Measurements from ENCODE around the gene CCDC40.

CCDC40 gene

GRCh38 chr17:80095844-80096475 is 59.5 kb downstream of the CCDC40 start:
- Histone ChIP-seq H2AFZ (ENCODE audit: low read length) (no peak overlapping the region), H3K9ac (ENCODE audit: low read depth, low read length, poor library complexity) (no peak overlapping the region), H3K36me3 (replicated peaks in 1 of 2; ENCODE audit: control insufficient read depth in 2 of 2, insufficient read depth in 2 of 2, low read length in 2 of 2) (peaks cover 0 to under 1% of the 10 kb centered on the region in 2 donors), H3K4ac (ENCODE audit: low read length) (no peak overlapping the region), H4K91ac (ENCODE audit: low read depth, low read length, poor library complexity) (no peak overlapping the region), H3K27me3 (ENCODE audit: control insufficient read depth in 3 of 3, insufficient read depth in 3 of 3, low read depth in 1 of 3, low read length in 3 of 3) (no peaks in the 10 kb centered on the region), H3K4me2 (ENCODE audit: insufficient read depth, low read length, poor library complexity, severe bottlenecking) (no peak overlapping the region), H3K27ac (replicated peaks; ENCODE audit: low read length) (no peak overlapping the region), H3K9me3 (replicated peaks in 1 of 2; ENCODE audit: control insufficient read depth in 2 of 2, insufficient read depth in 1 of 2, low read depth in 1 of 2, low read length in 2 of 2) (no peaks in the 10 kb centered on the region), H3K14ac (ENCODE audit: low read length) (no peak overlapping the region), H3K23ac (ENCODE audit: low read depth, low read length, poor library complexity) (peak overlapping the region; percentile 73), H3K4me3 (ENCODE audit: low read length in 2 of 2) (no peak overlapping the region), H2AK5ac (ENCODE audit: low read depth, low read length) (peak overlapping the region; percentile 37), H2BK120ac (ENCODE audit: low read depth, low read length) (no peak overlapping the region), H2BK5ac (ENCODE audit: low read length) (peak overlapping the region; percentile 24), H4K8ac (ENCODE audit: low read depth, low read length) (no peak overlapping the region), H2BK12ac (ENCODE audit: low read length) (peak overlapping the region; percentile 30), H3K18ac (ENCODE audit: low read length) (no peak overlapping the region), H3K4me1 (ENCODE audit: control insufficient read depth in 2 of 2, insufficient read depth in 1 of 2, low read depth in 1 of 2, low read length in 2 of 2) (peaks cover 3 to 9% of the 10 kb centered on the region in 2 donors), H3K79me1 (ENCODE audit: low read depth, low read length) (peaks cover 8% of the 10 kb centered on the region), H2BK15ac (ENCODE audit: low read length) (peak overlapping the region; percentile 49)
- no peak for DNase-seq (ENCODE audit: low spot score)
- WGBS, 2 donors (ENCODE audit: extremely low coverage in 2 of 2, insufficient read length in 2 of 2, insufficient replicate concordance in 1 of 2): no CpG with 5 or more reads among the region's 16 CpGs

- Histone ChIP-seq H3K14ac (ENCODE audit: low read length) (no peak overlapping the region), H3K4me2 (ENCODE audit: insufficient read depth, low read length, poor library complexity, severe bottlenecking) (no peak overlapping the region), H3K4me1 (ENCODE audit: control insufficient read depth in 2 of 2, insufficient read depth in 1 of 2, low read depth in 1 of 2, low read length in 2 of 2) (peaks cover 3 to 9% of the 10 kb centered on the region in 2 donors), H3K79me1 (ENCODE audit: low read depth, low read length) (peaks cover 9% of the 10 kb centered on the region), H2BK5ac (ENCODE audit: low read length) (peak overlapping the region; percentile 24), H3K18ac (ENCODE audit: low read length) (peak overlapping the region; percentile 70), H3K4me3 (ENCODE audit: low read length in 2 of 2) (no peak overlapping the region), H3K36me3 (replicated peaks in 1 of 2; ENCODE audit: control insufficient read depth in 2 of 2, insufficient read depth in 2 of 2, low read length in 2 of 2) (no peaks in the 10 kb centered on the region), H2BK15ac (ENCODE audit: low read length) (peak overlapping the region; percentile 75), H2AFZ (ENCODE audit: low read length) (peak overlapping the region; percentile 70), H2AK5ac (ENCODE audit: low read depth, low read length) (peak overlapping the region; percentile 10), H4K91ac (ENCODE audit: low read depth, low read length, poor library complexity) (no peak overlapping the region), H3K9me3 (replicated peaks in 1 of 2; ENCODE audit: control insufficient read depth in 2 of 2, insufficient read depth in 1 of 2, low read depth in 1 of 2, low read length in 2 of 2) (no peaks in the 10 kb centered on the region), H3K4ac (ENCODE audit: low read length) (no peak overlapping the region), H3K23ac (ENCODE audit: low read depth, low read length, poor library complexity) (peak overlapping the region; percentile 25), H3K27ac (replicated peaks; ENCODE audit: low read length) (no peak overlapping the region), H2BK120ac (ENCODE audit: low read depth, low read length) (no peak overlapping the region), H3K27me3 (ENCODE audit: control insufficient read depth in 3 of 3, insufficient read depth in 3 of 3, low read depth in 1 of 3, low read length in 3 of 3) (no peaks in the 10 kb centered on the region), H3K9ac (ENCODE audit: low read depth, low read length, poor library complexity) (no peak overlapping the region), H4K8ac (ENCODE audit: low read depth, low read length) (no peak overlapping the region), H2BK12ac (ENCODE audit: low read length) (no peak overlapping the region)
- no peak for DNase-seq (ENCODE audit: low spot score)
- WGBS, 2 donors (ENCODE audit: extremely low coverage in 2 of 2, insufficient read length in 2 of 2, insufficient replicate concordance in 1 of 2): no CpG with 5 or more reads among the region's 12 CpGs
Observed at GRCh38 chr17:80096561-80097021, 60.1 kb downstream of the CCDC40 start.

DNA sequence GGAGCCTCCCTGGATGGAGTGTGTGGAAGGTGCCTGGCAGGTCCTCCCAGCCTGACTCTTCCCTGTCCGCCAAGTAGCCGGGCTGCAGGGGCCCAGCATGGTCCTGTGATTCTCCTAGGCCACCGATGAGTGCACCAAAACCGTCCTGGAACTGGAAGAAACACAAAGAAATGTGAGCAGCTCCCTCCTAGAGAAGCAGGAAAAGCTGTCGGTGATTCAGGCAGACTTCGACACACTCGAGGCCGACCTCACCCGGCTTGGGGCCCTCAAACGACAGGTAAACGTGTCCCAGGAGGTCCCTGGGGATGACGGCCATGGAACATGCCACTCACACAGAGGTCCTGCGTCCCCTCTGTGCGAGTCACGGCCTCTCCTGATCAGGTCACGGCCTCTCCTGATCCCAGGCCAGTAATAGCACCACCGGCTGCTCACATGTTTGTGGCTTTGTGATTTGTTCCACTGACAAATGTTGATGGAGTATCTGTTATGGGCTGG is 60.7 kb downstream of the CCDC40 start:
- WGBS, 2 donors (ENCODE audit: extremely low coverage in 2 of 2, insufficient read length in 2 of 2, insufficient replicate concordance in 1 of 2): no CpG with 5 or more reads among the region's 17 CpGs
- no peak for DNase-seq (ENCODE audit: low spot score)
- no peak overlapping the region for H4K8ac ChIP-seq (ENCODE audit: low read depth, low read length)
- no peak overlapping the region for H3K27ac ChIP-seq (replicated peaks; ENCODE audit: low read length)
- peaks cover 13% of the 10 kb centered on the region for H3K79me1 ChIP-seq (ENCODE audit: low read depth, low read length)
- peak overlapping the region; percentile 70 for H2AFZ ChIP-seq (ENCODE audit: low read length)
- peak overlapping the region; percentile 72 for H3K18ac ChIP-seq (ENCODE audit: low read length)
- no peaks in the 10 kb centered on the region for H3K9me3 ChIP-seq (replicated peaks in 1 of 2; ENCODE audit: control insufficient read depth in 2 of 2, insufficient read depth in 1 of 2, low read depth in 1 of 2, low read length in 2 of 2)
- peak overlapping the region; percentile 10 for H2AK5ac ChIP-seq (ENCODE audit: low read depth, low read length)
- no peaks in the 10 kb centered on the region for H3K27me3 ChIP-seq (ENCODE audit: control insufficient read depth in 3 of 3, insufficient read depth in 3 of 3, low read depth in 1 of 3, low read length in 3 of 3)
- no peak overlapping the region for H3K23ac ChIP-seq (ENCODE audit: low read depth, low read length, poor library complexity)
- no peak overlapping the region for H3K14ac ChIP-seq (ENCODE audit: low read length)
- H3K9ac ChIP-seq (ENCODE audit: low read depth, low read length, poor library complexity): no peak overlapping the region
- H2BK120ac ChIP-seq (ENCODE audit: low read depth, low read length): no peak overlapping the region
- H3K4me3 ChIP-seq (ENCODE audit: low read length in 2 of 2): no peak overlapping the region
- no peak overlapping the region for H4K91ac ChIP-seq (ENCODE audit: low read depth, low read length, poor library complexity)
- no peaks in the 10 kb centered on the region for H3K36me3 ChIP-seq (replicated peaks in 1 of 2; ENCODE audit: control insufficient read depth in 2 of 2, insufficient read depth in 2 of 2, low read length in 2 of 2)
- no peak overlapping the region for H2BK12ac ChIP-seq (ENCODE audit: low read length)
- peak overlapping the region; percentile 75 for H2BK15ac ChIP-seq (ENCODE audit: low read length)
- H2BK5ac ChIP-seq (ENCODE audit: low read length): no peak overlapping the region
- no peak overlapping the region for H3K4me2 ChIP-seq (ENCODE audit: insufficient read depth, low read length, poor library complexity, severe bottlenecking)
- no peak overlapping the region for H3K4ac ChIP-seq (ENCODE audit: low read length)
- peaks cover 4 to 9% of the 10 kb centered on the region in 2 donors for H3K4me1 ChIP-seq (ENCODE audit: control insufficient read depth in 2 of 2, insufficient read depth in 1 of 2, low read depth in 1 of 2, low read length in 2 of 2)

DNA sequence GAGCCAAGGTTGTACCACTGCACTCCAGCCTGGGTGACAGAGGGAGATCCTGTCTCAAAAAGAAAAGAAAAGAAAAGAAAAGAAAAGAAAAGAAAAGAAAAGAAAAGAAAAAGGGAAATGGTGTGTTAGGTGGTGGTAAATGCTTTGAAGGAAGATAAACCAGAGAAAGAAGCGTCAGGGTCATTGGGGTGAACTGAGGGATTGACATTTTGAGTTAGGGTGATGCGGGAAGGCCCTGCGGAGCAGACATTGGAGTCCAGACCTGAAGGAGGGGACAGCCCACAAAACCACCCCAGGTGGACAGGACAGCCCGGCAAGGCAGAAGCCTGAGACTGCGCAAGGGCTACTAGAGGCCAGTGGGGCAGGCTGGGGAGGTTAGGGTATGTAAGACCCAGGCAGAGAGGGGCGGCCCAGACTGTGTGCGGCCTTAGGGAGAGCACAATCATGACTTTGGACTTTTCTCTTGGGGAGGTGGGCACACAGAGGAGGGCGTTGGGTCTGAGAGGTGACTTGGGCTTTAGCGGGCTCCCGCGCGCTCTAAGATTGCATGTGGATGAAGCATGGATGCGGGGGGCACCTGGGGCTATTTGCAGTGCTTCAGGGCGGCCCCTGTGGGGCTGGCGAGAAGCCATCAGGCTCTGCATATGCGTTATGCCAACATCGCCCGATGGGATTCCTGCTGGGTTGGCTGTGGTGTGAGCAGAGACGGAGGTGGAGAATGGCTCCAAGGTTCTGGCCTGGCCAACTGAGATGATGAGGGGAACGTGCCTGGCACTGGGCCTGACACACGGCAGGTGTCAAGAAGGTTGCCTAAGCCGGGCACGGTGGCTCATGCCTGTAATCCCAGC is 61.6 kb downstream of the CCDC40 start:
- H3K79me1 ChIP-seq (ENCODE audit: low read depth, low read length): peaks cover 14% of the 10 kb centered on the region
- DNase-seq (ENCODE audit: low spot score): no peak
- H3K36me3 ChIP-seq (replicated peaks in 1 of 2; ENCODE audit: control insufficient read depth in 2 of 2, insufficient read depth in 2 of 2, low read length in 2 of 2): no peaks in the 10 kb centered on the region
- no peak overlapping the region for H3K4me2 ChIP-seq (ENCODE audit: insufficient read depth, low read length, poor library complexity, severe bottlenecking)
- no peak overlapping the region for H3K4me3 ChIP-seq (ENCODE audit: low read length in 2 of 2)
- H2AK5ac ChIP-seq (ENCODE audit: low read depth, low read length): peak overlapping the region; percentile 25
- H3K9ac ChIP-seq (ENCODE audit: low read depth, low read length, poor library complexity): peak overlapping the region; percentile 30
- peaks cover 7 to 16% of the 10 kb centered on the region in 2 donors for H3K4me1 ChIP-seq (ENCODE audit: control insufficient read depth in 2 of 2, insufficient read depth in 1 of 2, low read depth in 1 of 2, low read length in 2 of 2)
- peak overlapping the region; percentile 65 for H3K23ac ChIP-seq (ENCODE audit: low read depth, low read length, poor library complexity)
- no peak overlapping the region for H3K4ac ChIP-seq (ENCODE audit: low read length)
- H3K27me3 ChIP-seq (ENCODE audit: control insufficient read depth in 3 of 3, insufficient read depth in 3 of 3, low read depth in 1 of 3, low read length in 3 of 3): no peaks in the 10 kb centered on the region
- no peak overlapping the region for H4K91ac ChIP-seq (ENCODE audit: low read depth, low read length, poor library complexity)
- H4K8ac ChIP-seq (ENCODE audit: low read depth, low read length): peak overlapping the region; percentile 3
- peak overlapping the region; percentile 71 for H3K14ac ChIP-seq (ENCODE audit: low read length)
- H3K9me3 ChIP-seq (replicated peaks in 1 of 2; ENCODE audit: control insufficient read depth in 2 of 2, insufficient read depth in 1 of 2, low read depth in 1 of 2, low read length in 2 of 2): no peaks in the 10 kb centered on the region
- H2BK120ac ChIP-seq (ENCODE audit: low read depth, low read length): no peak overlapping the region
- H2BK5ac ChIP-seq (ENCODE audit: low read length): no peak overlapping the region
- H2BK15ac ChIP-seq (ENCODE audit: low read length): no peak overlapping the region
- H3K18ac ChIP-seq (ENCODE audit: low read length): no peak overlapping the region
- WGBS, 2 donors (ENCODE audit: extremely low coverage in 2 of 2, insufficient read length in 2 of 2, insufficient replicate concordance in 1 of 2): 100% methylated on average over 1 of the region's 23 CpGs; no CpG with 5 or more reads in 1 of the 2 donors
- H3K27ac ChIP-seq (replicated peaks; ENCODE audit: low read length): no peak overlapping the region
- H2AFZ ChIP-seq (ENCODE audit: low read length): no peak overlapping the region
- peak overlapping the region; percentile 58 for H2BK12ac ChIP-seq (ENCODE audit: low read length)

All from neuronal stem cell (in vitro differentiated cells).